ENCODE data around the gene ZNF236. TPM values are rescaled to one million over a fixed set of nuclear protein-coding genes. Genes with fewer than 3 reads are reported as not detected.

ZNF236 gene
- total RNA-seq, 1 donor from 2014 or later: 11.5 TPM

- H3K4me2 ChIP-seq: peak overlapping the region; percentile 70
- H3K36me3 ChIP-seq: peaks cover 4% of the 10 kb centered on the region
- peaks cover 12% of the 10 kb centered on the region for H3K4me1 ChIP-seq
- H2AFZ ChIP-seq (replicated peaks): peak overlapping the region; percentile 39
- H3K4me3 ChIP-seq: peak overlapping the region; percentile 15
- peaks cover 11% of the 10 kb centered on the region for H3F3A ChIP-seq (ENCODE audit: low read depth)
- peaks cover 17% of the 10 kb centered on the region for H3K79me2 ChIP-seq (ENCODE audit: low read depth)
- H3K9me3 Mint-ChIP-seq: peaks cover 15% of the 10 kb centered on the region
- no peaks in the 10 kb centered on the region for H4K20me1 ChIP-seq (ENCODE audit: low read depth)
- DNase-seq (ENCODE audit: low spot score): peak; percentile 48
- no peak overlapping the region for H3K27ac ChIP-seq
- H3K9ac ChIP-seq: no peak overlapping the region
- no peak overlapping the region for H3K27ac Mint-ChIP-seq
- H3K27me3 ChIP-seq: no peaks in the 10 kb centered on the region
- no peak overlapping the region for H3K4me3 Mint-ChIP-seq
- peaks cover 25% of the 10 kb centered on the region for H3K36me3 Mint-ChIP-seq
- H3K9me3 ChIP-seq (ENCODE audit: low read depth): no peaks in the 10 kb centered on the region
- no peaks in the 10 kb centered on the region for H3K27me3 Mint-ChIP-seq (ENCODE audit: insufficient read depth, low read depth)
- TF ChIP-seq EZH2 (IDR thresholded peaks at IDR 0.05) (no peak), EZH2phosphoT487 (IDR thresholded peaks at IDR 0.05) (no peak), CTCF (IDR thresholded peaks at IDR 0.05) (no peak)
- H3K4me1 Mint-ChIP-seq: peaks cover 15% of the 10 kb centered on the region
Observed at GRCh38 chr18:76967721-76968472, 145.5 kb downstream of the ZNF236 start.

- Histone ChIP-seq H3K27me3 (no peaks in the 10 kb centered on the region), H3K4me3 (no peak overlapping the region), H3F3A (ENCODE audit: low read depth) (peaks cover 11% of the 10 kb centered on the region), H3K9ac (no peak overlapping the region), H3K4me2 (no peak overlapping the region), H3K4me1 (peaks cover 23% of the 10 kb centered on the region), H3K9me3 (ENCODE audit: low read depth) (no peaks in the 10 kb centered on the region), H3K79me2 (ENCODE audit: low read depth) (peaks cover 9% of the 10 kb centered on the region), H3K36me3 (no peaks in the 10 kb centered on the region), H2AFZ (replicated peaks) (no peak overlapping the region), H3K27ac (no peak overlapping the region), H4K20me1 (ENCODE audit: low read depth) (no peaks in the 10 kb centered on the region)
- Mint-ChIP-seq H3K27ac (no peak overlapping the region), H3K4me1 (peaks cover 20% of the 10 kb centered on the region), H3K27me3 (ENCODE audit: insufficient read depth, low read depth) (peaks cover 2% of the 10 kb centered on the region), H3K4me3 (no peak overlapping the region), H3K9me3 (no peaks in the 10 kb centered on the region), H3K36me3 (peaks cover 8% of the 10 kb centered on the region)
- TF ChIP-seq CTCF (IDR thresholded peaks at IDR 0.05) (no peak), EZH2 (IDR thresholded peaks at IDR 0.05) (no peak), EZH2phosphoT487 (IDR thresholded peaks at IDR 0.05) (no peak)
- DNase-seq (ENCODE audit: low spot score): no peak
Observed at GRCh38 chr18:76970770-76971559, 148.6 kb downstream of the ZNF236 start.

- Histone ChIP-seq H3K4me3 (no peak overlapping the region), H2AFZ (replicated peaks) (no peak overlapping the region), H3K4me1 (peaks cover 23% of the 10 kb centered on the region), H3K79me2 (ENCODE audit: low read depth) (no peaks in the 10 kb centered on the region), H3F3A (ENCODE audit: low read depth) (peaks cover 10% of the 10 kb centered on the region), H3K36me3 (no peaks in the 10 kb centered on the region), H3K4me2 (no peak overlapping the region), H4K20me1 (ENCODE audit: low read depth) (no peaks in the 10 kb centered on the region), H3K27me3 (no peaks in the 10 kb centered on the region), H3K9ac (no peak overlapping the region), H3K27ac (no peak overlapping the region), H3K9me3 (ENCODE audit: low read depth) (no peaks in the 10 kb centered on the region)
- no peak for DNase-seq (ENCODE audit: low spot score)
- Mint-ChIP-seq H3K27me3 (ENCODE audit: insufficient read depth, low read depth) (peaks cover 2% of the 10 kb centered on the region), H3K4me3 (no peak overlapping the region), H3K27ac (no peak overlapping the region), H3K9me3 (no peaks in the 10 kb centered on the region), H3K36me3 (peaks cover 8% of the 10 kb centered on the region), H3K4me1 (peaks cover 25% of the 10 kb centered on the region)
- TF ChIP-seq CTCF (IDR thresholded peaks at IDR 0.05): no peak
- no peak for TF ChIP-seq EZH2 (IDR thresholded peaks at IDR 0.05)
- no peak for TF ChIP-seq EZH2phosphoT487 (IDR thresholded peaks at IDR 0.05)
Observed at GRCh38 chr18:76972241-76972640, 149.9 kb downstream of the ZNF236 start.

Data from neural progenitor cell (in vitro differentiated cells).